WI38 (cell line): ENCODE data around the gene RPUSD2.

Experiments used
- H3K4me3 ChIP-seq: 2 replicates; pipeline ENCODE4 v1.5.1; 2011; ENCODE audit warnings: low read depth, mild to moderate bottlenecking, control low read depth, low read length
- TF ChIP-seq, protein P1 (sequence below): IDR thresholded peaks from 2 replicates; pipeline ENCODE4 v1.5.1; 2012; ENCODE audit warnings: low read depth, mild to moderate bottlenecking, control low read depth, low read length

RPUSD2 gene

DNA sequence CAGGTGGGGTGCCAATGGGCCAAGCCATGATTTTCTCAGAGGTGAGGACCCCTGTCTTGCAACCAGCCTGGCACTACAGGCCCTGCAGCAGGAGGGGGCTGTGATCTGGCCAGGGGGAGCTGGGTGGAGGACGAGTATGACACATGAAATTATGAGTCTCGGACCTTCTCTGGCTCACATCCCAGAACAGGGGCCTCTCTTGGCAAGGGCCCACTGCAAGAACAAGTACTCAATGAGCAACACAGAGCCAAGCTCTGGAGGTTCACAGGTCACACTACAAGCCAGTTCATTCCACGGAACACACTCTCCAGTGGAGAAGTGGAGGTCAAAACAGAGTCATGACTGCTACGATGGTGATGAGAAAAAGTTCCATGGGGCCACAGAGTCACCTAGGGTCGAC is 32.6 kb upstream of the RPUSD2 start:
- TF ChIP-seq, protein P1, sequence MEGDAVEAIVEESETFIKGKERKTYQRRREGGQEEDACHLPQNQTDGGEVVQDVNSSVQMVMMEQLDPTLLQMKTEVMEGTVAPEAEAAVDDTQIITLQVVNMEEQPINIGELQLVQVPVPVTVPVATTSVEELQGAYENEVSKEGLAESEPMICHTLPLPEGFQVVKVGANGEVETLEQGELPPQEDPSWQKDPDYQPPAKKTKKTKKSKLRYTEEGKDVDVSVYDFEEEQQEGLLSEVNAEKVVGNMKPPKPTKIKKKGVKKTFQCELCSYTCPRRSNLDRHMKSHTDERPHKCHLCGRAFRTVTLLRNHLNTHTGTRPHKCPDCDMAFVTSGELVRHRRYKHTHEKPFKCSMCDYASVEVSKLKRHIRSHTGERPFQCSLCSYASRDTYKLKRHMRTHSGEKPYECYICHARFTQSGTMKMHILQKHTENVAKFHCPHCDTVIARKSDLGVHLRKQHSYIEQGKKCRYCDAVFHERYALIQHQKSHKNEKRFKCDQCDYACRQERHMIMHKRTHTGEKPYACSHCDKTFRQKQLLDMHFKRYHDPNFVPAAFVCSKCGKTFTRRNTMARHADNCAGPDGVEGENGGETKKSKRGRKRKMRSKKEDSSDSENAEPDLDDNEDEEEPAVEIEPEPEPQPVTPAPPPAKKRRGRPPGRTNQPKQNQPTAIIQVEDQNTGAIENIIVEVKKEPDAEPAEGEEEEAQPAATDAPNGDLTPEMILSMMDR = no peak

DNA sequence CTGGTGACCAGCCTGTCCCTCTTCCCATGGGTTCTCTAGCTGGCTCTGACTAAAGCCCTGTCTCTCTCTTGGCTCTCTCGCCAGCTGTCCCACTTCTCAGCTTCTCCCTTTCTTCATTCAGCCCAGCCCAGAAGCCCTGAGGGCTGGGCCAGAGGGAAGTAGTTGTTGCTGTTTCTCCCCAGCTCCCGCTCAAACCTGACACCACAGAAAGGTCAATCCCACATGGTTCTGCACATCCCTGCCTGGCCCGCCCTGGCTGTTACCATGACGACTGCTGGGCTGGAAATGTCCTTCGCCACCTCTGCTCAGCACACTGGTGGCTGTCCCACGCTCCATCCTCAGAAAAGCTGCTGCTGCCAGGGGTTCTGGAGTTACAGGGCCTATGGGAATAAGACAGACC is 30.1 kb upstream of the RPUSD2 start:
- H3K4me3 ChIP-seq = no peak overlapping the region
- TF ChIP-seq, protein P1 = no peak

More for the DNA sequence above, 32.6 kb upstream of the RPUSD2 start:
- no peak overlapping the region for H3K4me3 ChIP-seq

- no peak overlapping the region for H3K4me3 ChIP-seq
- TF ChIP-seq, protein P1 = no peak
Measured at GRCh38 chr15:40543082-40543481, 26.0 kb upstream of the RPUSD2 start.

GRCh38 chr15:40543631-40544294 is 25.3 kb upstream of the RPUSD2 start:
- H3K4me3 ChIP-seq = no peak overlapping the region
- TF ChIP-seq, protein P1 = no peak

DNA sequence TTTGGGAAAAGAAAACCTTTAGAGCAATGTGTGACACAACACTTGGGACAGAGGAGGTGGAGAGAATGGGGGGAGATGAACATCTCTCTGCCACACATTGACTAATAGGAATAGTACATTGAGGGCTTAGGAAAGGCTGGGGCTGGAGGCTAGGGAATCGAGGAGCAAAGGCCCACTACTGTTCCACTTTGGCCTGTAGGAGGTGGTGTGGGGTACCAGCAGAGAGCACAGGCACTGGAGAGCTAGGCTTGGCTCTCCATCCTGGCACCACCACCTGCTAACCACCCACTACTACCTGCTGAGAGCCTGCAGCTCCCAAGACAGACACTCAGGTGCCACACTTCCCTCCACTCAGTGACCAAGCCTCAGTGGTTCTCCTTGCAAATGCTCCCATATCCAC is 23.6 kb upstream of the RPUSD2 start:
- H3K4me3 ChIP-seq = no peak overlapping the region
- TF ChIP-seq, protein P1 = no peak

- TF ChIP-seq, protein P1 = no peak
- no peak overlapping the region for H3K4me3 ChIP-seq
Measured at GRCh38 chr15:40548610-40549009, 20.5 kb upstream of the RPUSD2 start.

GRCh38 chr15:40549894-40550293 is 19.2 kb upstream of the RPUSD2 start:
- no peak overlapping the region for H3K4me3 ChIP-seq
- TF ChIP-seq, protein P1 = no peak
